H9 (cell line): ENCODE data around the gene VPS26B. TPM values are rescaled to one million over a fixed set of nuclear protein-coding genes. Genes with fewer than 3 reads are reported as not detected.
A peak's percentile ranks its signal among the peaks of the same experiment; 100 is the strongest.

Experiments used
- DNase-seq: peaks from one replicate; pipeline ENCODE4 v3.0.0-alpha.2; 2017
- H2AFZ ChIP-seq: one replicate; pipeline ENCODE4 v1.6.1; 2013; ENCODE audit warnings: mild to moderate bottlenecking, low read length, control low read depth, moderate library complexity
- H2AK5ac ChIP-seq: 2 replicates; pipeline ENCODE4 v1.6.1; 2013; ENCODE audit warnings: low read length, control low read depth, mixed read lengths; ENCODE audit not compliant: insufficient read length
- H2BK120ac ChIP-seq: one replicate; pipeline ENCODE4 v1.6.1; 2013; ENCODE audit warnings: low read depth, mild to moderate bottlenecking, low read length, control low read depth, inconsistent platforms; ENCODE audit not compliant: poor library complexity, severe bottlenecking
- H2BK12ac ChIP-seq: 2 replicates; pipeline ENCODE4 v1.6.1; 2013; ENCODE audit warnings: low read length, control low read depth, mixed read lengths, low read depth; ENCODE audit not compliant: insufficient read length
- H2BK15ac ChIP-seq: 2 replicates; pipeline ENCODE4 v1.6.1; 2013; ENCODE audit warnings: low read depth, low read length, control low read depth
- H2BK20ac ChIP-seq: one replicate; pipeline ENCODE4 v1.6.1; 2013; ENCODE audit warnings: low read depth, mild to moderate bottlenecking, low read length, control low read depth, inconsistent platforms; ENCODE audit not compliant: poor library complexity, severe bottlenecking
- H2BK5ac ChIP-seq: 2 replicates; pipeline ENCODE4 v1.6.1; 2013; ENCODE audit warnings: low read length, control low read depth, mixed read lengths; ENCODE audit not compliant: insufficient read length
- H3K14ac ChIP-seq: 2 replicates; pipeline ENCODE4 v1.6.1; 2013; ENCODE audit warnings: low read length, control low read depth; ENCODE audit not compliant: insufficient read depth
- H3K18ac ChIP-seq: 2 replicates; pipeline ENCODE4 v1.6.1; 2013; ENCODE audit warnings: low read depth, mild to moderate bottlenecking, mixed read lengths, low read length, control low read depth; ENCODE audit not compliant: insufficient read length
- H3K23ac ChIP-seq: 2 replicates; pipeline ENCODE4 v1.6.1; 2013; ENCODE audit warnings: low read length, control low read depth, mixed read lengths, low read depth; ENCODE audit not compliant: insufficient read length
- H3K23me2 ChIP-seq: 2 replicates; pipeline ENCODE4 v1.6.1; 2013; ENCODE audit warnings: low read depth, mild to moderate bottlenecking, mixed read lengths, low read length, control low read depth; ENCODE audit not compliant: insufficient read length, poor library complexity, severe bottlenecking
- H3K27ac ChIP-seq: 2 replicates; pipeline ENCODE4 v1.5.1; 2013; ENCODE audit warnings: low read length, control low read depth, mixed read lengths, low read depth; ENCODE audit not compliant: insufficient read length
- H3K27me3 ChIP-seq: 2 replicates; pipeline ENCODE4 v1.6.1; 2013; ENCODE audit warnings: low read length, control low read depth, inconsistent platforms; ENCODE audit not compliant: insufficient read depth
- H3K4ac ChIP-seq: 2 replicates; pipeline ENCODE4 v1.6.1; 2013; ENCODE audit warnings: low read depth, mild to moderate bottlenecking, control low read depth, inconsistent platforms, low read length, moderate library complexity
- H3K4me1 ChIP-seq: 2 replicates; pipeline ENCODE4 v1.6.1; 2013; ENCODE audit warnings: low read length, control low read depth, inconsistent platforms; ENCODE audit not compliant: insufficient read depth
- H3K4me2 ChIP-seq: 2 replicates; pipeline ENCODE4 v1.6.1; 2013; ENCODE audit warnings: low read length, control low read depth, mixed read lengths; ENCODE audit not compliant: insufficient read length, insufficient read depth
- H3K56ac ChIP-seq: 2 replicates; pipeline ENCODE4 v1.6.1; 2013; ENCODE audit warnings: low read depth, mild to moderate bottlenecking, mixed read lengths, low read length, control low read depth; ENCODE audit not compliant: insufficient read length
- H3K79me1 ChIP-seq: 2 replicates; pipeline ENCODE4 v1.6.1; 2013; ENCODE audit warnings: low read depth, mild to moderate bottlenecking, moderate library complexity, low read length, control low read depth, inconsistent platforms; ENCODE audit not compliant: insufficient read depth, poor library complexity, severe bottlenecking
- H3K79me2 ChIP-seq: 2 replicates; pipeline ENCODE4 v1.6.1; 2013; ENCODE audit warnings: low read length, control low read depth, inconsistent platforms; ENCODE audit not compliant: insufficient read depth
- H3K9ac ChIP-seq: 2 replicates; pipeline ENCODE4 v1.6.1; 2013; ENCODE audit warnings: low read length, control low read depth, mixed read lengths; ENCODE audit not compliant: insufficient read length; ENCODE audit errors: extremely low read depth
- H3K9me3 ChIP-seq: one replicate; pipeline ENCODE4 v1.6.1; 2013; ENCODE audit warnings: low read depth, low read length, inconsistent platforms; ENCODE audit not compliant: control insufficient read depth
- H3T11ph ChIP-seq: one replicate; pipeline ENCODE4 v1.6.1; 2013; ENCODE audit warnings: mild to moderate bottlenecking, low read length, control low read depth, inconsistent platforms
- H4K20me1 ChIP-seq: one replicate; pipeline ENCODE4 v1.6.1; 2013; ENCODE audit not compliant: control insufficient read depth, insufficient read length, insufficient read depth
- H4K5ac ChIP-seq: 2 replicates; pipeline ENCODE4 v1.6.1; 2013; ENCODE audit warnings: low read depth, mild to moderate bottlenecking, mixed read lengths, low read length, control low read depth; ENCODE audit not compliant: insufficient read length
- H4K8ac ChIP-seq: replicated peaks from 2 replicates; pipeline ENCODE4 v1.6.1; 2013; ENCODE audit warnings: low read length, control low read depth, mixed read lengths, low read depth; ENCODE audit not compliant: insufficient read length
- H4K91ac ChIP-seq: 2 replicates; pipeline ENCODE4 v1.6.1; 2013; ENCODE audit warnings: low read depth, mild to moderate bottlenecking, moderate library complexity, mixed read lengths, low read length, control low read depth; ENCODE audit not compliant: insufficient read length
- H3K27ac Mint-ChIP-seq, 3 experiments: 2 replicates in 2 of 3; 3 replicates in 1 of 3; pipeline ENCODE4 v1.8.0; 2020 to 2021; ENCODE audit warnings: mixed read lengths in 3 of 3, mild to moderate bottlenecking in 1 of 3, moderate library complexity in 1 of 3
- H3K27me3 Mint-ChIP-seq: 2 replicates; pipeline ENCODE4 v1.8.0; 2021; ENCODE audit warnings: low read depth, mild to moderate bottlenecking, moderate library complexity, mixed read lengths
- H3K36me3 Mint-ChIP-seq, 3 experiments: 2 replicates in 2 of 3; 3 replicates in 1 of 3; pipeline ENCODE4 v1.8.0; 2020 to 2021; ENCODE audit warnings: low read depth in 3 of 3, mixed read lengths in 3 of 3; ENCODE audit not compliant: insufficient read depth in 1 of 3
- H3K4me1 Mint-ChIP-seq, 2 experiments: 2 replicates each; pipeline ENCODE4 v1.8.0; 2020; ENCODE audit warnings: mixed read lengths in 2 of 2
- H3K4me3 Mint-ChIP-seq, 2 experiments: 2 replicates in 1 of 2; 3 replicates in 1 of 2; pipeline ENCODE4 v1.8.0; 2020 to 2021; ENCODE audit warnings: mild to moderate bottlenecking in 2 of 2, mixed read lengths in 2 of 2, moderate library complexity in 1 of 2
- H3K9me3 Mint-ChIP-seq, 2 experiments: 2 replicates in 1 of 2; 3 replicates in 1 of 2; pipeline ENCODE4 v1.8.0; 2020; ENCODE audit warnings: mild to moderate bottlenecking in 2 of 2, mixed read lengths in 2 of 2, moderate library complexity in 1 of 2
- CTCF ChIP-seq: fragments of 200-600 bp; sonication (generic); conservative IDR thresholded peaks from 3 replicates; pipeline ENCODE4 v1.8.0; 2021; ENCODE audit warnings: antibody characterized with exemption, mild to moderate bottlenecking
- WGBS: extraction: QIAGEN DNeasy Blood & Tissue Kit; methylation state at CpG from one replicate; pipeline ENCODE4 v1.1.7; 2013; ENCODE audit warnings: missing lambda C conversion rate, low lambda C conversion rate, mixed read lengths; ENCODE audit not compliant: insufficient read length; ENCODE audit errors: extremely low coverage; 5-methylcytosine and 5-hydroxymethylcytosine counted together
- total RNA-seq: library from RNA; stranded (reverse); gene quantifications from 2 replicates; pipeline ENCODE4 v1.2.1, GENCODE V29; 2021

VPS26B gene
- total RNA-seq, 1 experiment from 2014 or later = 27.5 TPM

- Mint-ChIP-seq H3K4me1 (peaks cover 52 to 55% of the 10 kb centered on the region in 2 experiments), H3K27me3 (no peaks in the 10 kb centered on the region), H3K36me3 (peaks cover 1 to 21% (median 15%) of the 10 kb centered on the region in 3 experiments; a peak in 5 of 7 replicates), H3K27ac (peak overlapping the region in 2 of 3 experiments; percentile 47 to 64; a peak in 4 of 7 replicates), H3K9me3 (no peaks in the 10 kb centered on the region), H3K4me3 (no peak overlapping the region)
- Histone ChIP-seq H3K79me2 (peaks cover 5% of the 10 kb centered on the region; the same call in 1 of the 2 replicates), H3K18ac (no peak overlapping the region), H3K23ac (no peak overlapping the region), H3K79me1 (no peaks in the 10 kb centered on the region), H2AK5ac (no peak overlapping the region), H3K27ac (no peak overlapping the region), H3K9me3 (no peaks in the 10 kb centered on the region), H4K5ac (no peak overlapping the region), H2BK120ac (no peak overlapping the region), H3K56ac (no peak overlapping the region), H2BK15ac (no peak overlapping the region), H3K9ac (no peak overlapping the region), H3K4ac (no peak overlapping the region), H2BK20ac (no peak overlapping the region), H2AFZ (no peak overlapping the region), H3K27me3 (no peaks in the 10 kb centered on the region), H2BK5ac (no peak overlapping the region), H3K4me1 (peaks cover 25% of the 10 kb centered on the region), H2BK12ac (no peak overlapping the region), H3K23me2 (peaks cover 2% of the 10 kb centered on the region), H3T11ph (no peak overlapping the region), H3K4me2 (no peak overlapping the region), H4K91ac (no peak overlapping the region), H4K20me1 (no peaks in the 10 kb centered on the region), H4K8ac (no peak overlapping the region), H3K14ac (no peak overlapping the region; the same call in 1 of the 2 replicates)
- DNase-seq = no peak
- TF ChIP-seq CTCF = no peak
- no CpG with 5 or more reads among the region's 11 CpGs for WGBS
These were observed 43.5 kb downstream of the VPS26B start for GRCh38 chr11:134267966-134268365.
